ENCODE results near the gene EIF5. TPM values are rescaled to one million over a fixed set of nuclear protein-coding genes. Genes with fewer than 3 reads are reported as not detected.
A peak's percentile ranks its signal among the peaks of the same experiment; 100 is the strongest.

The EIF5 gene
- total and polyA plus RNA-seq, 2 donors (not counting 3 experiments of a cell fraction or from before 2014, with no cell fraction given): 175 to 313 TPM

DNA sequence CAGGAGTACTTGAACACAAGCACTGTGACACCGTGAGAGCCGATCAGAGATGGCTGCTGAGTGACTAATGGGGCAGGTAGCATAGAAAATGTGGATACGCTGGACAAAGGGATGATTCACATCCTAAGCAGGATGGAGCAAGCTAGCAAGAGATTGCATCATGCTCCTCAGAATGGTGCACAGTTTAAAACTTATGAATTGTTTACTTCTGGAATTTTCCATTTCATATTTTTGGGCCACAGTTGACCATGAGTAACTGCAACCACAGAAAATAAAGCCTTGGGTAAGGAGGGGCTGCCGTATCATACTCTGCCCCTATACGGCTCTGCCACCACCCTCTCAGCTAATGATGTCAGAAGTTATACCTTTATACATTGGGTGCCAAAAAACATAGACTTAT is 27.8 kb downstream of the EIF5 start:
- dilution Hi-C loops (cut with MboI; ENCODE audit: extremely low pct_ligation_motif_present, low sequenced_read_pairs) (no loop called here), intact Hi-C loops (cut with micrococcal nuclease) (no loop called here)
- no TSS peak for BruUV-seq (replicated peaks)
- peak overlapping the region; percentile 11 for H3K4me2 ChIP-seq (ENCODE audit: insufficient read depth, low read length)
- no peaks in the 10 kb centered on the region for H3K27me3 ChIP-seq (ENCODE audit: control insufficient read depth in 2 of 2, insufficient read depth in 2 of 2, low read length in 2 of 2)
- H3K27ac ChIP-seq (ENCODE audit: insufficient read depth, low read depth, low read length): peak overlapping the region; percentile 74
- no peaks in the 10 kb centered on the region for H3K9me1 ChIP-seq (replicated peaks; ENCODE audit: control insufficient read depth, extremely low read depth, insufficient read depth, low read length)
- H3K4me1 ChIP-seq (ENCODE audit: control insufficient read depth, extremely low read depth, insufficient read depth, low read length): peaks cover 6% of the 10 kb centered on the region
- no peaks in the 10 kb centered on the region for H3K79me2 ChIP-seq (ENCODE audit: control insufficient read depth, insufficient read depth, low read length)
- no peaks in the 10 kb centered on the region for H3K36me3 ChIP-seq (ENCODE audit: control insufficient read depth in 2 of 2, extremely low read depth in 1 of 2, insufficient read depth in 2 of 2, low read length in 2 of 2)
- H4K20me1 ChIP-seq (replicated peaks; ENCODE audit: control insufficient read depth, extremely low read depth, insufficient read depth, low read length): no peaks in the 10 kb centered on the region
- H3K4me3 ChIP-seq (replicated peaks in 1 of 3; ENCODE audit: insufficient read depth in 1 of 3, low read depth in 1 of 3, low read length in 3 of 3): no peak overlapping the region
- ChIA-PET CTCF (no interaction called here), POLR2A (no interaction called here)
- FAIRE-seq: peak; percentile 93
- TF ChIP-seq JUN (IDR thresholded peaks at IDR 0.05; ENCODE audit: borderline replicate concordance, insufficient read depth, insufficient read length, low read depth): peak; percentile 88
- no peak for TF ChIP-seq EZH2 (IDR thresholded peaks at IDR 0.05; ENCODE audit: borderline replicate concordance, low read depth, low read length, severe bottlenecking)
- TF ChIP-seq CTCF (IDR thresholded peaks at IDR 0.05; ENCODE audit: extremely low read depth in 1 of 2, insufficient read depth in 1 of 2, low read depth in 1 of 2, low read length in 2 of 2): no peak
- peak; percentile 51 for TF ChIP-seq GATA2 (IDR thresholded peaks at IDR 0.05; ENCODE audit: insufficient read depth, insufficient read length, low read depth, low read length)
- peak; percentile 24 for TF ChIP-seq MYC (IDR thresholded peaks at IDR 0.05; ENCODE audit: low read depth, low read length)
- TF ChIP-seq FOS (IDR thresholded peaks at IDR 0.05; ENCODE audit: borderline replicate concordance, insufficient read depth, low read length): peak; percentile 94
- no peak for TF ChIP-seq POLR2A (IDR thresholded peaks at IDR 0.05; ENCODE audit: low read depth, low read length)
- TF ChIP-seq POLR2AphosphoS5 (IDR thresholded peaks at IDR 0.05; ENCODE audit: insufficient read depth, low read depth, low read length): peak; percentile 44
- H3K9ac ChIP-seq (replicated peaks; ENCODE audit: extremely low read depth, insufficient read depth, low read length): peak overlapping the region; percentile 7
- peak; percentile 90 for DNase-seq (ENCODE audit: low read depth, low spot score)
- H3K9me3 ChIP-seq (replicated peaks; ENCODE audit: control insufficient read depth, insufficient read depth, low read length): no peaks in the 10 kb centered on the region
- peak overlapping the region; percentile 23 for H2AFZ ChIP-seq (ENCODE audit: low read depth, low read length)

All from endothelial cell of umbilical vein (primary cell).